HCT116 (cell line): ENCODE results near the gene NCAPG2. TPM values are rescaled to one million over a fixed set of nuclear protein-coding genes. Genes with fewer than 3 reads are reported as not detected.

ENCODE experiments used
- ATAC-seq: fragments of 200-7000 bp; cut with Tn5 transposase; 2 replicates; pipeline ENCODE4 v1.9.1; 2020; ENCODE audit warnings: mild to moderate bottlenecking, moderate library complexity
- Bru-seq: library from RNA; stranded (reverse); fragments of 400-500 nt; gene quantifications from one replicate; lab custom pipeline; 2021; lab: Mats Ljungman, UMichigan
- BruChase-seq, 2 experiments: library from RNA; stranded (reverse); fragments of 400-500 nt; gene quantifications; one replicate each; lab custom pipeline; 2021; lab: Mats Ljungman, UMichigan
- BruUV-seq: library from RNA; stranded (reverse); fragments of 400-500 nt; replicated peaks from 2 replicates; lab custom pipeline; 2021; lab: Mats Ljungman, UMichigan
- CTCF ChIA-PET: fragments of 300-600 bp; sonication (Branson Sonifier 250); formaldehyde crosslinking; loops from one replicate; lab custom pipeline; 2021; ENCODE audit warnings: antibody characterized with exemption; lab: Charles Lee
- POLR2A ChIA-PET: fragments of 300-600, 350-600 bp; sonication (Branson Sonifier 250); formaldehyde crosslinking; loops from one replicate; lab custom pipeline; 2021; ENCODE audit warnings: antibody characterized with exemption; lab: Charles Lee
- RAD21 ChIA-PET, 2 experiments: fragments of 300-600 bp; sonication (Branson Sonifier 250); formaldehyde crosslinking; loops; one replicate each; lab custom pipeline; 2023; ENCODE audit warnings: low total read pairs in 2 of 2; ENCODE audit not compliant: uncharacterized antibody in 2 of 2, unreplicated experiment in 2 of 2, low non-redundant PET in 1 of 2; lab: Charles Lee
- DNase-seq: peaks from one replicate; pipeline ENCODE4 v3.0.0-alpha.2; 2010; ENCODE audit warnings: low read depth, low spot score
- H2AFZ ChIP-seq: fragments of 200-600 bp; shearing (Covaris generic), sonication (generic); 2 replicates; pipeline ENCODE4 v1.6.1; 2017; ENCODE audit warnings: low read depth, mixed run types, mixed read lengths, antibody characterized with exemption, low read length; ENCODE audit not compliant: poor library complexity, severe bottlenecking
- H3K27ac ChIP-seq: 2 replicates; pipeline ENCODE4 v1.5.1; 2012; ENCODE audit warnings: low read depth, low read length
- H3K27me3 ChIP-seq: fragments of 200-600 bp; sonication (generic); 2 replicates; pipeline ENCODE4 v1.6.1; 2016; ENCODE audit warnings: mixed run types, low read length, mixed read lengths; ENCODE audit not compliant: insufficient read depth
- H3K36me3 ChIP-seq, 2 experiments: fragments of 200-500 bp in 1 of 2; fragments of 200-600 bp in 1 of 2; sonication (Bioruptor generic) in 1 of 2; sonication (generic) in 1 of 2; 2 replicates each; pipeline versions ENCODE4 v1.5.1 to v1.6.1; 2014 to 2016; ENCODE audit warnings: low read length in 2 of 2, inconsistent platforms in 1 of 2, mixed read lengths in 1 of 2, mixed run types in 1 of 2; ENCODE audit not compliant: insufficient read depth in 2 of 2, control insufficient read depth in 1 of 2
- H3K4me1 ChIP-seq, 2 experiments: fragments of 200-600 bp in 1 of 2; sonication (generic) in 1 of 2; 2 replicates each; pipeline versions ENCODE4 v1.5.1 to v1.6.1; 2012 to 2017; ENCODE audit warnings: low read length in 2 of 2, inconsistent platforms in 1 of 2, mild to moderate bottlenecking in 1 of 2, mixed read lengths in 1 of 2, mixed run types in 1 of 2, moderate library complexity in 1 of 2; ENCODE audit not compliant: insufficient read depth in 2 of 2, control insufficient read depth in 1 of 2
- H3K4me2 ChIP-seq: fragments of 200-600 bp; sonication (generic); 2 replicates; pipeline ENCODE4 v1.6.1; 2017; ENCODE audit warnings: mixed run types, low read length, mixed read lengths
- H3K4me3 ChIP-seq, 2 experiments: fragments of 200-600 bp in 1 of 2; sonication (generic) in 1 of 2; replicated peaks in 1 of 2; 2 replicates each; pipeline ENCODE4 v1.5.1; 2011 to 2016; ENCODE audit warnings: low read length in 2 of 2, control low read depth in 1 of 2, low read depth in 1 of 2, mild to moderate bottlenecking in 1 of 2, mixed read lengths in 1 of 2, mixed run types in 1 of 2
- H3K79me2 ChIP-seq: fragments of 200-600 bp; sonication (generic); 2 replicates; pipeline ENCODE4 v1.6.1; 2017; ENCODE audit warnings: mild to moderate bottlenecking, mixed run types, low read length, moderate library complexity, mixed read lengths; ENCODE audit not compliant: insufficient read depth
- H3K9ac ChIP-seq: fragments of 200-600 bp; sonication (generic); 2 replicates; pipeline ENCODE4 v1.6.1; 2016; ENCODE audit warnings: low read length, mixed read lengths
- H3K9me2 ChIP-seq: fragments of 200-600 bp; sonication (generic), shearing (Covaris generic); 2 replicates; pipeline ENCODE4 v1.6.1; 2017; ENCODE audit warnings: mixed run types, mild to moderate bottlenecking, moderate library complexity; ENCODE audit not compliant: insufficient read depth
- H3K9me3 ChIP-seq, 2 experiments: fragments of 200-500 bp in 1 of 2; fragments of 200-600 bp in 1 of 2; sonication (Bioruptor generic) in 1 of 2; sonication (generic) in 1 of 2; 2 replicates each; pipeline ENCODE4 v1.6.1; 2014 to 2017; ENCODE audit warnings: low read length in 2 of 2, mixed read lengths in 2 of 2, inconsistent platforms in 1 of 2, low read depth in 1 of 2, mild to moderate bottlenecking in 1 of 2, mixed run types in 1 of 2, moderate library complexity in 1 of 2; ENCODE audit not compliant: control insufficient read depth in 1 of 2, insufficient read depth in 1 of 2
- H4K20me1 ChIP-seq: fragments of 200-600 bp; sonication (generic), shearing (Covaris generic); 2 replicates; pipeline ENCODE4 v1.6.1; 2017; ENCODE audit warnings: mixed run types, mild to moderate bottlenecking, moderate library complexity; ENCODE audit not compliant: insufficient read depth
- CBX3 ChIP-seq: IDR thresholded peaks from 2 replicates; pipeline ENCODE4 v1.6.1; 2012; ENCODE audit warnings: low read depth
- CEBPB ChIP-seq: IDR thresholded peaks from 2 replicates; pipeline ENCODE4 v1.6.1; 2012; ENCODE audit warnings: low read depth
- EGR1 ChIP-seq: IDR thresholded peaks from 2 replicates; pipeline ENCODE4 v1.6.1; 2012; ENCODE audit warnings: low read depth
- ELF1 ChIP-seq: IDR thresholded peaks from 2 replicates; pipeline ENCODE4 v1.6.1; 2012; ENCODE audit warnings: low read depth, borderline replicate concordance
- EZH2phosphoT487 ChIP-seq: fragments of 200-600 bp; IDR thresholded peaks from 2 replicates; pipeline ENCODE4 v1.6.1; 2018; ENCODE audit warnings: antibody characterized with exemption, borderline replicate concordance
- FOSL1 ChIP-seq: IDR thresholded peaks from 2 replicates; pipeline ENCODE4 v1.6.1; 2012; ENCODE audit warnings: low read depth
- POLR2AphosphoS5 ChIP-seq: IDR thresholded peaks from 2 replicates; pipeline ENCODE4 v1.6.1; 2011; ENCODE audit warnings: mild to moderate bottlenecking, low read depth, low read length, moderate library complexity
- RAD21 ChIP-seq: IDR thresholded peaks from 2 replicates; pipeline ENCODE4 v1.6.1; 2012; ENCODE audit warnings: low read depth, mild to moderate bottlenecking
- SIN3A ChIP-seq: IDR thresholded peaks from 2 replicates; pipeline ENCODE4 v1.6.1; 2012; ENCODE audit warnings: low read depth
- SP1 ChIP-seq: IDR thresholded peaks from 2 replicates; pipeline ENCODE4 v1.6.1; 2012; ENCODE audit warnings: low read depth
- TCF7L2 ChIP-seq: IDR thresholded peaks from 2 replicates; pipeline ENCODE4 v1.7.0; 2011; ENCODE audit warnings: borderline replicate concordance, inconsistent platforms; ENCODE audit not compliant: insufficient read depth, insufficient read length; ENCODE audit errors: extremely low read depth
- intact Hi-C: fragments of 100-400 bp; cut with micrococcal nuclease; formaldehyde crosslinking; loops from 2 replicates; pipeline ENCODE4 v1.10.0; 2022
- long read RNA-seq: library from polyadenylated mRNA; unstranded; transcript quantifications from one replicate; pipeline ENCODE4 v2.0.0, GENCODE V29; 2021; ENCODE audit not compliant: unreplicated experiment
- polyA plus RNA-seq: library from polyadenylated mRNA; unstranded; fragments of >200 nt; gene quantifications from 2 replicates; pipeline ENCODE4 v1.2.1, GENCODE V29; 2012; ENCODE audit warnings: missing spikeins
- total RNA-seq: library from RNA; stranded (reverse); gene quantifications from one replicate; pipeline ENCODE4 v1.2.1, GENCODE V29; 2021; ENCODE audit not compliant: unreplicated experiment
- TF ChIP-seq, protein P1 (sequence below): IDR thresholded peaks from 2 replicates; pipeline ENCODE4 v1.6.1; 2012; ENCODE audit warnings: low read depth
- TF ChIP-seq, protein P2 (sequence below): IDR thresholded peaks from 2 replicates; pipeline ENCODE4 v1.6.1; 2012
- TF ChIP-seq, protein P3 (sequence below), 3 experiments: fragments of 200-600 bp in 1 of 3; sonication (generic) in 1 of 3; IDR thresholded peaks in 2 of 3; conservative IDR thresholded peaks in 1 of 3; 2 replicates each; pipeline ENCODE4 v1.5.1; 2012 to 2017; ENCODE audit warnings: low read depth in 2 of 3, low read length in 2 of 3, antibody characterized with exemption in 1 of 3, borderline replicate concordance in 1 of 3, control low read depth in 1 of 3, mild to moderate bottlenecking in 1 of 3, mixed read lengths in 1 of 3, mixed run types in 1 of 3, moderate library complexity in 1 of 3; ENCODE audit not compliant: insufficient read depth in 1 of 3

NCAPG2 gene, protein sequence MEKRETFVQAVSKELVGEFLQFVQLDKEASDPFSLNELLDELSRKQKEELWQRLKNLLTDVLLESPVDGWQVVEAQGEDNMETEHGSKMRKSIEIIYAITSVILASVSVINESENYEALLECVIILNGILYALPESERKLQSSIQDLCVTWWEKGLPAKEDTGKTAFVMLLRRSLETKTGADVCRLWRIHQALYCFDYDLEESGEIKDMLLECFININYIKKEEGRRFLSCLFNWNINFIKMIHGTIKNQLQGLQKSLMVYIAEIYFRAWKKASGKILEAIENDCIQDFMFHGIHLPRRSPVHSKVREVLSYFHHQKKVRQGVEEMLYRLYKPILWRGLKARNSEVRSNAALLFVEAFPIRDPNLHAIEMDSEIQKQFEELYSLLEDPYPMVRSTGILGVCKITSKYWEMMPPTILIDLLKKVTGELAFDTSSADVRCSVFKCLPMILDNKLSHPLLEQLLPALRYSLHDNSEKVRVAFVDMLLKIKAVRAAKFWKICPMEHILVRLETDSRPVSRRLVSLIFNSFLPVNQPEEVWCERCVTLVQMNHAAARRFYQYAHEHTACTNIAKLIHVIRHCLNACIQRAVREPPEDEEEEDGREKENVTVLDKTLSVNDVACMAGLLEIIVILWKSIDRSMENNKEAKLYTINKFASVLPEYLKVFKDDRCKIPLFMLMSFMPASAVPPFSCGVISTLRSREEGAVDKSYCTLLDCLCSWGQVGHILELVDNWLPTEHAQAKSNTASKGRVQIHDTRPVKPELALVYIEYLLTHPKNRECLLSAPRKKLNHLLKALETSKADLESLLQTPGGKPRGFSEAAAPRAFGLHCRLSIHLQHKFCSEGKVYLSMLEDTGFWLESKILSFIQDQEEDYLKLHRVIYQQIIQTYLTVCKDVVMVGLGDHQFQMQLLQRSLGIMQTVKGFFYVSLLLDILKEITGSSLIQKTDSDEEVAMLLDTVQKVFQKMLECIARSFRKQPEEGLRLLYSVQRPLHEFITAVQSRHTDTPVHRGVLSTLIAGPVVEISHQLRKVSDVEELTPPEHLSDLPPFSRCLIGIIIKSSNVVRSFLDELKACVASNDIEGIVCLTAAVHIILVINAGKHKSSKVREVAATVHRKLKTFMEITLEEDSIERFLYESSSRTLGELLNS
- 73.1 TPM for total RNA-seq
- polyA plus RNA-seq: 54.1 and 74.7 TPM in 2 replicates
- percentile 81 among the genes with signal in this experiment for Bru-seq, nascent RNA
- BruChase-seq, experiment 1, labeled RNA remaining after a 6-hour chase: percentile 81 among the genes with signal in this experiment
- percentile 81 among the genes with signal in this experiment for BruChase-seq, experiment 2, labeled RNA remaining after a 2-hour chase
- long read RNA-seq, transcript NCAPG2-201 (28 exons, 3,930 nt): major isoform, 75 of 153 reads
- long read RNA-seq, partial matches to known transcripts: 18 of 153 reads
- long read RNA-seq, other reads (novel, unspliced or antisense): 58 of 153 reads

DNA sequence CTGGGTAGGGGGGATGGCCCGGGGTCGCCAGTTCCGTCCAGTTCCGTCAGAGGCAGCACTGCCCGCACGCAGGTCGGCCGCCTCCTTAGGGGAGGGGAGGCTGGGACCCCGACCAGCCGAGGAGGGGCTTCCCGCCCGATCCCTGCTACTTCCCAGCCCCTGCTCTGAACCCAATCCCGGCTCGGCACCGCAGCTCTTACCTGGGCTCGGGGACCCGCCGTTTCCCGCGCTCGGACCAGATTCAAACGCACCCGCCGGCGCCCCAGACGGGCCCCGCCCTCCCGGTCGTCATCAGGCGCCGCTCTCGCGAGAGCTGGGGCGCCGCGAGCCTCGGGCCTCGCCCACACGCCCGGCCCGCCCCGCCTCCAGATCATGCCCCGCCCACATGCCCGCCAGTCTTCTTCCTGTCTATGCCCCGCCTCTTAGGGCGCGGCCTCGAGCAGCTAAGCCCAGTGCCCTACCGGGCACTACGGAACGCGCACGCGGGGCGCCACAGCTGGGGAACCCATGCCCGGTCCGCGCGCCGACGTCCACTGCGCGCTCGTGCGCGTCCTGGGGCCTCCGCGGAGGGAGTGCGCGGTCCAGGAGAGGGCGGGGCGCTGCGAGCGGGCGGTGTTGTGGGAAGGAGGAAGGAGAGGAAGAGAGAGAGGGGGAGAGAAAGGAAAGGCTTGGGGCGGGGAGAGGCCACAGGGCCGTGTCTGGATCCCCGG, at the start of gene NCAPG2:
NCAPG2 (minus strand) TSS at position 281 of the 710 bp plus-strand sequence. CDS start 2,905 bp downstream, outside the sequence.
- Histone ChIP-seq H3K4me2 (peak within 1 kb of the TSS; percentile 87), H3K36me3 (peaks cover 5 to 18% of the 10 kb centered on the region in 2 experiments; a peak in 2 of 4 replicates), H3K9me2 (no peaks in the 10 kb centered on the region), H4K20me1 (no peaks in the 10 kb centered on the region), H3K79me2 (peaks cover 49% of the 10 kb centered on the region), H3K9me3 (no peaks in the 10 kb centered on the region), H3K4me3 (peak within 1 kb of the TSS; percentile 96 to 98), H3K4me1 (peaks cover 6 to 21% of the 10 kb centered on the region in 2 experiments; a peak in 3 of 4 replicates), H3K27ac (peak within 1 kb of the TSS; percentile 81), H3K27me3 (no peaks in the 10 kb centered on the region), H3K9ac (peak within 1 kb of the TSS; percentile 100), H2AFZ (no peak within 1 kb of the TSS)
- intact Hi-C loops: loop anchor here (10.0 kb wide), 1 partner anchor 120 kb away; the partner anchor contains the start of gene ESYT2
- CTCF ChIA-PET: no interaction called here
- no TSS peak for BruUV-seq
- DNase-seq (peak; percentile 95), ATAC-seq (peak; percentile 97)
- POLR2A ChIA-PET: interaction anchor here (0.8 kb wide), 1 partner anchor 10 kb away, joined by 3 read pairs; no protein-coding TSS in a partner anchor
- RAD21 ChIA-PET: interaction anchor here in 1 of 2 experiments (0.7 kb wide), 1 partner anchor 15 kb away, joined by 4 read pairs; no protein-coding TSS in a partner anchor
- TF ChIP-seq, protein P1, sequence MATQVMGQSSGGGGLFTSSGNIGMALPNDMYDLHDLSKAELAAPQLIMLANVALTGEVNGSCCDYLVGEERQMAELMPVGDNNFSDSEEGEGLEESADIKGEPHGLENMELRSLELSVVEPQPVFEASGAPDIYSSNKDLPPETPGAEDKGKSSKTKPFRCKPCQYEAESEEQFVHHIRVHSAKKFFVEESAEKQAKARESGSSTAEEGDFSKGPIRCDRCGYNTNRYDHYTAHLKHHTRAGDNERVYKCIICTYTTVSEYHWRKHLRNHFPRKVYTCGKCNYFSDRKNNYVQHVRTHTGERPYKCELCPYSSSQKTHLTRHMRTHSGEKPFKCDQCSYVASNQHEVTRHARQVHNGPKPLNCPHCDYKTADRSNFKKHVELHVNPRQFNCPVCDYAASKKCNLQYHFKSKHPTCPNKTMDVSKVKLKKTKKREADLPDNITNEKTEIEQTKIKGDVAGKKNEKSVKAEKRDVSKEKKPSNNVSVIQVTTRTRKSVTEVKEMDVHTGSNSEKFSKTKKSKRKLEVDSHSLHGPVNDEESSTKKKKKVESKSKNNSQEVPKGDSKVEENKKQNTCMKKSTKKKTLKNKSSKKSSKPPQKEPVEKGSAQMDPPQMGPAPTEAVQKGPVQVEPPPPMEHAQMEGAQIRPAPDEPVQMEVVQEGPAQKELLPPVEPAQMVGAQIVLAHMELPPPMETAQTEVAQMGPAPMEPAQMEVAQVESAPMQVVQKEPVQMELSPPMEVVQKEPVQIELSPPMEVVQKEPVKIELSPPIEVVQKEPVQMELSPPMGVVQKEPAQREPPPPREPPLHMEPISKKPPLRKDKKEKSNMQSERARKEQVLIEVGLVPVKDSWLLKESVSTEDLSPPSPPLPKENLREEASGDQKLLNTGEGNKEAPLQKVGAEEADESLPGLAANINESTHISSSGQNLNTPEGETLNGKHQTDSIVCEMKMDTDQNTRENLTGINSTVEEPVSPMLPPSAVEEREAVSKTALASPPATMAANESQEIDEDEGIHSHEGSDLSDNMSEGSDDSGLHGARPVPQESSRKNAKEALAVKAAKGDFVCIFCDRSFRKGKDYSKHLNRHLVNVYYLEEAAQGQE: no peak
- TF ChIP-seq POLR2AphosphoS5 (peak; percentile 72), CBX3 (peak; percentile 91), CEBPB (no peak), SP1 (peak; percentile 80), EZH2phosphoT487 (no peak), ELF1 (peak; percentile 42), FOSL1 (no peak), EGR1 (peak; percentile 90), SIN3A (peak; percentile 91), RAD21 (peak; percentile 37; the same call in 1 of the 2 replicates), TCF7L2 (peak; percentile 65)
- TF ChIP-seq, protein P2, sequence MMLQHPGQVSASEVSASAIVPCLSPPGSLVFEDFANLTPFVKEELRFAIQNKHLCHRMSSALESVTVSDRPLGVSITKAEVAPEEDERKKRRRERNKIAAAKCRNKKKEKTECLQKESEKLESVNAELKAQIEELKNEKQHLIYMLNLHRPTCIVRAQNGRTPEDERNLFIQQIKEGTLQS: no peak
- TF ChIP-seq, protein P3, sequence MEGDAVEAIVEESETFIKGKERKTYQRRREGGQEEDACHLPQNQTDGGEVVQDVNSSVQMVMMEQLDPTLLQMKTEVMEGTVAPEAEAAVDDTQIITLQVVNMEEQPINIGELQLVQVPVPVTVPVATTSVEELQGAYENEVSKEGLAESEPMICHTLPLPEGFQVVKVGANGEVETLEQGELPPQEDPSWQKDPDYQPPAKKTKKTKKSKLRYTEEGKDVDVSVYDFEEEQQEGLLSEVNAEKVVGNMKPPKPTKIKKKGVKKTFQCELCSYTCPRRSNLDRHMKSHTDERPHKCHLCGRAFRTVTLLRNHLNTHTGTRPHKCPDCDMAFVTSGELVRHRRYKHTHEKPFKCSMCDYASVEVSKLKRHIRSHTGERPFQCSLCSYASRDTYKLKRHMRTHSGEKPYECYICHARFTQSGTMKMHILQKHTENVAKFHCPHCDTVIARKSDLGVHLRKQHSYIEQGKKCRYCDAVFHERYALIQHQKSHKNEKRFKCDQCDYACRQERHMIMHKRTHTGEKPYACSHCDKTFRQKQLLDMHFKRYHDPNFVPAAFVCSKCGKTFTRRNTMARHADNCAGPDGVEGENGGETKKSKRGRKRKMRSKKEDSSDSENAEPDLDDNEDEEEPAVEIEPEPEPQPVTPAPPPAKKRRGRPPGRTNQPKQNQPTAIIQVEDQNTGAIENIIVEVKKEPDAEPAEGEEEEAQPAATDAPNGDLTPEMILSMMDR (IDR thresholded peaks at IDR 0.05 in 2 of 3, conservative IDR thresholded peaks at IDR 0.05 in 1 of 3; ENCODE audit: borderline replicate concordance in 1 of 3, insufficient read depth in 1 of 3, low read depth in 2 of 3, low read length in 2 of 3): peak in 1 of 3 experiments; percentile 17; a peak in 1 of 6 replicates
